HepG2 (cell line): ENCODE results near the gene MEGF11. TPM values are rescaled to one million over a fixed set of nuclear protein-coding genes. Genes with fewer than 3 reads are reported as not detected.

Source experiments
- KLF16 ChIP-seq, 2 experiments: sonication (generic) in 1 of 2; formaldehyde crosslinking in 1 of 2; IDR thresholded peaks; 2 replicates each; pipeline versions ENCODE4 v1.6.1 to v1.8.0; 2016 to 2023; ENCODE audit warnings: missing genetic modification reagents in 2 of 2, missing compliant biosample characterization in 1 of 2
- KMT2A ChIP-seq: sonication (generic); formaldehyde crosslinking; IDR thresholded peaks from 2 replicates; pipeline ENCODE4 v1.4.0; 2020; ENCODE audit warnings: missing genetic modification reagents
- PAX8 ChIP-seq: sonication (generic); formaldehyde crosslinking; IDR thresholded peaks from 2 replicates; pipeline ENCODE4 v1.8.0; 2022; ENCODE audit warnings: mild to moderate bottlenecking, missing genetic modification reagents, borderline replicate concordance
- SETDB1 ChIP-seq: sonication (generic); formaldehyde crosslinking; IDR thresholded peaks from 2 replicates; pipeline ENCODE4 v1.5.1; 2020; ENCODE audit warnings: missing genetic modification reagents, mild to moderate bottlenecking, borderline replicate concordance
- ZNF17 ChIP-seq: sonication (generic); formaldehyde crosslinking; IDR thresholded peaks from 2 replicates; pipeline ENCODE4 v1.5.0; 2020; ENCODE audit warnings: mild to moderate bottlenecking, missing genetic modification reagents
- ZNF292 ChIP-seq: sonication (generic); formaldehyde crosslinking; IDR thresholded peaks from 2 replicates; pipeline ENCODE4 v1.8.1; 2022; ENCODE audit warnings: mild to moderate bottlenecking, low read depth, missing genetic modification reagents, borderline replicate concordance
- polyA plus RNA-seq, 8 experiments: library from polyadenylated mRNA; depleted of rRNA in 3 of 8; stranded (reverse) in 7 of 8; unstranded in 1 of 8; fragments of >200 nt; fragmentation: Illumina TruSeq in 4 of 8; extraction: Trizol in 4 of 8; gene quantifications; 2 replicates each; pipeline versions ENCODE4 v1.2.1 to v1.2.3, GENCODE V29; 2011 to 2016; ENCODE audit warnings: low read depth in 4 of 8, missing spikeins in 1 of 8, mixed read lengths in 1 of 8; ENCODE audit not compliant: insufficient read depth in 1 of 8
- total RNA-seq, 5 experiments: library from RNA; depleted of rRNA; stranded (reverse); fragments of >200 nt; fragmentation: Illumina TruSeq; extraction: Trizol; gene quantifications; 2 replicates each; pipeline ENCODE4 v1.2.3, GENCODE V29; 2016; ENCODE audit warnings: low read depth in 1 of 5
- TF ChIP-seq, protein P1 (sequence below): sonication (generic); formaldehyde crosslinking; IDR thresholded peaks from 2 replicates; pipeline ENCODE4 v1.4.0; 2020; ENCODE audit warnings: mild to moderate bottlenecking, missing genetic modification reagents
- TF ChIP-seq, protein P2 (sequence below): sonication (generic); formaldehyde crosslinking; conservative IDR thresholded peaks from 2 replicates; pipeline ENCODE4 v1.4.0; 2020; ENCODE audit warnings: missing genetic modification reagents
- TF ChIP-seq, protein P3 (sequence below): sonication (generic); formaldehyde crosslinking; IDR thresholded peaks from 2 replicates; pipeline ENCODE4 v1.4.0; 2020; ENCODE audit warnings: missing genetic modification reagents
- TF ChIP-seq, protein P4 (sequence below): fragments of 450-650 bp; IDR thresholded peaks from 2 replicates; pipeline ENCODE4 v1.6.1; 2016
- TF ChIP-seq, protein P5 (sequence below): sonication (generic); formaldehyde crosslinking; IDR thresholded peaks from 2 replicates; pipeline ENCODE4 v1.4.0; 2020; ENCODE audit warnings: missing genetic modification reagents, borderline replicate concordance

Gene MEGF11
- total and polyA plus RNA-seq, 2 of the 13 experiments (the other 11 are each of a cell fraction or from before 2014, with no cell fraction given): not detected

DNA sequence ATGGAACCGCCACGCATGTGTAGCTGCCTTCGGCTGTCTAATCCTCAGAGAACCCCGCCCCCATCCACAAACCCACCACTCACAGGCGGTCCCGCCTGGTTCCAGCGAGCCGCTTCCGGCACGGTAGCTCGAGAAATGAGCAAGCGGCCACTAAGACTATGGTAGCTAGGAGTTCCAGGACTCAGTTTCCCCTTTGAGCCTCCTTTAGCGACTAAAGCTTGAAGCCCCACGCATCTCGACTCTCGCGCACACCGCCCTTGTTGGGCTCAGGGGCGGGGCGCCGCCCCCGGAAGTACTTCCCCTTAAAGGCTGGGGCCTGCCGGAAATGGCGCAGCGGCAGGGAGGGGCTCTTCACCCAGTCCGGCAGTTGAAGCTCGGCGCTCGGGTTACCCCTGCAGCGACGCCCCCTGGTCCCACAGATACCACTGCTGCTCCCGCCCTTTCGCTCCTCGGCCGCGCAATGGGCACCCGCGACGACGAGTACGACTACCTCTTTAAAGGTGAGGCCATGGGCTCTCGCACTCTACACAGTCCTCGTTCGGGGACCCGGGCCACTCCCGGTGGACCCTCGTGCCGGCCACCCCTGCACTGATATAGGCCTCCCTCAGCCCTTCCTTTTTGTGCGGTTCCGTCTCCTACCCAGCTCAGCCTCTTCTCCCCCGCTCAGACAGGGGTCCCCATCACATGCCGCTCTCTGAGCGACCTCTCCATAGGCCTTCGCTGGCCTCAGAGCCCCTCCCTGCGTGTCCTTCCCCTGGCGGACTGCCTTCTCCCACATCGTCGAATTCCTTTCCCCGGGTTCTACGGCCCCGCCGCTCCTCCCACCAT lies 384.2 kb downstream of the MEGF11 start, which contains the start of gene RAB11A (continued):
- no peak for TF ChIP-seq ZNF292 (CRISPR knock-in tag)
- TF ChIP-seq, protein P1, sequence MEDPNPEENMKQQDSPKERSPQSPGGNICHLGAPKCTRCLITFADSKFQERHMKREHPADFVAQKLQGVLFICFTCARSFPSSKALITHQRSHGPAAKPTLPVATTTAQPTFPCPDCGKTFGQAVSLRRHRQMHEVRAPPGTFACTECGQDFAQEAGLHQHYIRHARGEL (CRISPR knock-in tag): 0 out of 2 replicates have a peak, but pooled peaks have one; percentile 52
- TF ChIP-seq, protein P2, sequence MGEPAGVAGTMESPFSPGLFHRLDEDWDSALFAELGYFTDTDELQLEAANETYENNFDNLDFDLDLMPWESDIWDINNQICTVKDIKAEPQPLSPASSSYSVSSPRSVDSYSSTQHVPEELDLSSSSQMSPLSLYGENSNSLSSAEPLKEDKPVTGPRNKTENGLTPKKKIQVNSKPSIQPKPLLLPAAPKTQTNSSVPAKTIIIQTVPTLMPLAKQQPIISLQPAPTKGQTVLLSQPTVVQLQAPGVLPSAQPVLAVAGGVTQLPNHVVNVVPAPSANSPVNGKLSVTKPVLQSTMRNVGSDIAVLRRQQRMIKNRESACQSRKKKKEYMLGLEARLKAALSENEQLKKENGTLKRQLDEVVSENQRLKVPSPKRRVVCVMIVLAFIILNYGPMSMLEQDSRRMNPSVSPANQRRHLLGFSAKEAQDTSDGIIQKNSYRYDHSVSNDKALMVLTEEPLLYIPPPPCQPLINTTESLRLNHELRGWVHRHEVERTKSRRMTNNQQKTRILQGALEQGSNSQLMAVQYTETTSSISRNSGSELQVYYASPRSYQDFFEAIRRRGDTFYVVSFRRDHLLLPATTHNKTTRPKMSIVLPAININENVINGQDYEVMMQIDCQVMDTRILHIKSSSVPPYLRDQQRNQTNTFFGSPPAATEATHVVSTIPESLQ (CRISPR knock-in tag): peak; percentile 60
- TF ChIP-seq SETDB1: no peak
- TF ChIP-seq, protein P3, sequence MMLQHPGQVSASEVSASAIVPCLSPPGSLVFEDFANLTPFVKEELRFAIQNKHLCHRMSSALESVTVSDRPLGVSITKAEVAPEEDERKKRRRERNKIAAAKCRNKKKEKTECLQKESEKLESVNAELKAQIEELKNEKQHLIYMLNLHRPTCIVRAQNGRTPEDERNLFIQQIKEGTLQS (CRISPR knock-in tag): no peak
- TF ChIP-seq PAX8 (CRISPR knock-in tag): no peak
- peak in 1 of 2 experiments; percentile 94; a peak in 2 of 4 replicates for TF ChIP-seq KLF16 (CRISPR knock-in tag; IDR thresholded peaks at IDR 0.05)
- TF ChIP-seq, protein P4, sequence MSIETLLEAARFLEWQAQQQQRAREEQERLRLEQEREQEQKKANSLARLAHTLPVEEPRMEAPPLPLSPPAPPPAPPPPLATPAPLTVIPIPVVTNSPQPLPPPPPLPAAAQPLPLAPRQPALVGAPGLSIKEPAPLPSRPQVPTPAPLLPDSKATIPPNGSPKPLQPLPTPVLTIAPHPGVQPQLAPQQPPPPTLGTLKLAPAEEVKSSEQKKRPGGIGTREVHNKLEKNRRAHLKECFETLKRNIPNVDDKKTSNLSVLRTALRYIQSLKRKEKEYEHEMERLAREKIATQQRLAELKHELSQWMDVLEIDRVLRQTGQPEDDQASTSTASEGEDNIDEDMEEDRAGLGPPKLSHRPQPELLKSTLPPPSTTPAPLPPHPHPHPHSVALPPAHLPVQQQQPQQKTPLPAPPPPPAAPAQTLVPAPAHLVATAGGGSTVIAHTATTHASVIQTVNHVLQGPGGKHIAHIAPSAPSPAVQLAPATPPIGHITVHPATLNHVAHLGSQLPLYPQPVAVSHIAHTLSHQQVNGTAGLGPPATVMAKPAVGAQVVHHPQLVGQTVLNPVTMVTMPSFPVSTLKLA: 0 out of 2 replicates have a peak, but pooled peaks have one; percentile 3
- no peak for TF ChIP-seq ZNF17 (CRISPR knock-in tag)
- peak; percentile 71 for TF ChIP-seq KMT2A (CRISPR knock-in tag)
- TF ChIP-seq, protein P5, sequence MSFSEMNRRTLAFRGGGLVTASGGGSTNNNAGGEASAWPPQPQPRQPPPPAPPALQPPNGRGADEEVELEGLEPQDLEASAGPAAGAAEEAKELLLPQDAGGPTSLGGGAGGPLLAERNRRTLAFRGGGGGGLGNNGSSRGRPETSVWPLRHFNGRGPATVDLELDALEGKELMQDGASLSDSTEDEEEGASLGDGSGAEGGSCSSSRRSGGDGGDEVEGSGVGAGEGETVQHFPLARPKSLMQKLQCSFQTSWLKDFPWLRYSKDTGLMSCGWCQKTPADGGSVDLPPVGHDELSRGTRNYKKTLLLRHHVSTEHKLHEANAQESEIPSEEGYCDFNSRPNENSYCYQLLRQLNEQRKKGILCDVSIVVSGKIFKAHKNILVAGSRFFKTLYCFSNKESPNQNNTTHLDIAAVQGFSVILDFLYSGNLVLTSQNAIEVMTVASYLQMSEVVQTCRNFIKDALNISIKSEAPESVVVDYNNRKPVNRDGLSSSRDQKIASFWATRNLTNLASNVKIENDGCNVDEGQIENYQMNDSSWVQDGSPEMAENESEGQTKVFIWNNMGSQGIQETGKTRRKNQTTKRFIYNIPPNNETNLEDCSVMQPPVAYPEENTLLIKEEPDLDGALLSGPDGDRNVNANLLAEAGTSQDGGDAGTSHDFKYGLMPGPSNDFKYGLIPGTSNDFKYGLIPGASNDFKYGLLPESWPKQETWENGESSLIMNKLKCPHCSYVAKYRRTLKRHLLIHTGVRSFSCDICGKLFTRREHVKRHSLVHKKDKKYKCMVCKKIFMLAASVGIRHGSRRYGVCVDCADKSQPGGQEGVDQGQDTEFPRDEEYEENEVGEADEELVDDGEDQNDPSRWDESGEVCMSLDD (CRISPR knock-in tag): no peak
